Mesenchymal stem cell (in vitro differentiated cells and primary cell): ENCODE data around the gene TRIM36. TPM values are rescaled to one million over a fixed set of nuclear protein-coding genes. Genes with fewer than 3 reads are reported as not detected.

ENCODE experiments used
- DNase-seq: peaks from one replicate; pipeline ENCODE4 v3.0.0-alpha.2; 2013
- H2AFZ ChIP-seq: one replicate; pipeline ENCODE4 v1.6.1; 2013; ENCODE audit warnings: low read depth, mild to moderate bottlenecking, control low read depth, inconsistent platforms, low read length, moderate library complexity
- H2AK5ac ChIP-seq: 2 replicates; pipeline ENCODE4 v1.6.1; 2013; ENCODE audit warnings: low read length, moderate library complexity, mild to moderate bottlenecking, inconsistent platforms; ENCODE audit not compliant: severe bottlenecking
- H2BK120ac ChIP-seq: one replicate; pipeline ENCODE4 v1.6.1; 2013; ENCODE audit warnings: low read depth, mild to moderate bottlenecking, inconsistent platforms, low read length, moderate library complexity
- H2BK12ac ChIP-seq, 2 experiments: one replicate each; pipeline ENCODE4 v1.6.1; 2013; ENCODE audit warnings: inconsistent platforms in 2 of 2, low read length in 2 of 2, mild to moderate bottlenecking in 2 of 2, moderate library complexity in 2 of 2, control low read depth in 1 of 2
- H2BK15ac ChIP-seq: one replicate; pipeline ENCODE4 v1.6.1; 2013; ENCODE audit warnings: mild to moderate bottlenecking, low read depth, inconsistent platforms; ENCODE audit not compliant: poor library complexity, severe bottlenecking
- H2BK5ac ChIP-seq: 2 replicates; pipeline ENCODE4 v1.6.1; 2013; ENCODE audit warnings: low read depth, mild to moderate bottlenecking, low read length, control low read depth, inconsistent platforms; ENCODE audit not compliant: poor library complexity, severe bottlenecking
- H3K14ac ChIP-seq, 2 experiments: one replicate each; pipeline ENCODE4 v1.6.1; 2013; ENCODE audit warnings: inconsistent platforms in 2 of 2, low read length in 2 of 2, control low read depth in 1 of 2, mild to moderate bottlenecking in 1 of 2, moderate library complexity in 1 of 2
- H3K18ac ChIP-seq, 2 experiments: one replicate each; pipeline ENCODE4 v1.6.1; 2013; ENCODE audit warnings: inconsistent platforms in 2 of 2, low read length in 2 of 2, control low read depth in 1 of 2, low read depth in 1 of 2, mild to moderate bottlenecking in 1 of 2
- H3K23ac ChIP-seq, 2 experiments: one replicate each; pipeline ENCODE4 v1.6.1; 2013; ENCODE audit warnings: inconsistent platforms in 2 of 2, low read length in 2 of 2, mild to moderate bottlenecking in 2 of 2, moderate library complexity in 2 of 2, control low read depth in 1 of 2
- H3K27ac ChIP-seq: 2 replicates; pipeline ENCODE4 v1.5.1; 2013; ENCODE audit warnings: mild to moderate bottlenecking, moderate library complexity, low read length, control low read depth, inconsistent platforms; ENCODE audit not compliant: poor library complexity, severe bottlenecking
- H3K27me3 ChIP-seq, 2 experiments: 2 replicates each; pipeline versions ENCODE4 v1.6.1 to v1.7.0; 2013; ENCODE audit warnings: low read length in 2 of 2, mild to moderate bottlenecking in 2 of 2, moderate library complexity in 2 of 2, control low read depth in 1 of 2, inconsistent platforms in 1 of 2; ENCODE audit not compliant: control insufficient read depth in 1 of 2, insufficient read depth in 1 of 2
- H3K36me3 ChIP-seq, 2 experiments: 2 replicates each; pipeline versions ENCODE4 v1.6.1 to v1.7.0; 2013; ENCODE audit warnings: low read length in 2 of 2, control low read depth in 1 of 2, inconsistent platforms in 1 of 2, low read depth in 1 of 2, mild to moderate bottlenecking in 1 of 2; ENCODE audit not compliant: insufficient read depth in 2 of 2, control insufficient read depth in 1 of 2
- H3K4ac ChIP-seq, 2 experiments: one replicate each; pipeline ENCODE4 v1.6.1; 2013; ENCODE audit warnings: inconsistent platforms in 2 of 2, low read length in 2 of 2, mild to moderate bottlenecking in 2 of 2, moderate library complexity in 2 of 2, control low read depth in 1 of 2, low read depth in 1 of 2
- H3K4me1 ChIP-seq: 2 replicates; pipeline ENCODE4 v1.6.1; 2013; ENCODE audit warnings: low read depth, low read length, control low read depth; ENCODE audit not compliant: control insufficient read depth, insufficient read depth
- H3K4me2 ChIP-seq: 2 replicates; pipeline ENCODE4 v1.6.1; 2013; ENCODE audit warnings: low read length, mild to moderate bottlenecking, inconsistent platforms; ENCODE audit not compliant: poor library complexity, severe bottlenecking
- H3K4me3 ChIP-seq, 2 experiments: 2 replicates each; pipeline versions ENCODE4 v1.5.1 to v1.7.0; 2013; ENCODE audit warnings: low read length in 2 of 2, mild to moderate bottlenecking in 2 of 2, control low read depth in 1 of 2, low read depth in 1 of 2; ENCODE audit not compliant: insufficient read depth in 1 of 2
- H3K79me1 ChIP-seq: replicated peaks from 2 replicates; pipeline ENCODE4 v1.6.1; 2013; ENCODE audit warnings: mild to moderate bottlenecking, control low read depth, low read length, inconsistent platforms; ENCODE audit not compliant: poor library complexity, severe bottlenecking
- H3K9ac ChIP-seq: 2 replicates; pipeline ENCODE4 v1.7.0; 2013; ENCODE audit warnings: mild to moderate bottlenecking, low read length, moderate library complexity
- H3K9me3 ChIP-seq: 2 replicates; pipeline ENCODE4 v1.7.0; 2013; ENCODE audit warnings: mild to moderate bottlenecking, low read length; ENCODE audit not compliant: control insufficient read depth
- H4K8ac ChIP-seq: one replicate; pipeline ENCODE4 v1.6.1; 2013; ENCODE audit warnings: inconsistent platforms, mild to moderate bottlenecking, low read length, moderate library complexity
- H4K91ac ChIP-seq: one replicate; pipeline ENCODE4 v1.6.1; 2013; ENCODE audit warnings: mild to moderate bottlenecking, low read length, inconsistent platforms
- WGBS: methylation state at CpG from one replicate; pipeline ENCODE4 v1.1.7; 2013; ENCODE audit warnings: mixed read lengths; 5-methylcytosine and 5-hydroxymethylcytosine counted together
- polyA plus RNA-seq, 2 experiments: library from polyadenylated mRNA; stranded (reverse); fragments of 200-250 nt; gene quantifications; one replicate each; pipeline ENCODE4 v1.2.3, GENCODE V29; 2013

Gene TRIM36, protein sequence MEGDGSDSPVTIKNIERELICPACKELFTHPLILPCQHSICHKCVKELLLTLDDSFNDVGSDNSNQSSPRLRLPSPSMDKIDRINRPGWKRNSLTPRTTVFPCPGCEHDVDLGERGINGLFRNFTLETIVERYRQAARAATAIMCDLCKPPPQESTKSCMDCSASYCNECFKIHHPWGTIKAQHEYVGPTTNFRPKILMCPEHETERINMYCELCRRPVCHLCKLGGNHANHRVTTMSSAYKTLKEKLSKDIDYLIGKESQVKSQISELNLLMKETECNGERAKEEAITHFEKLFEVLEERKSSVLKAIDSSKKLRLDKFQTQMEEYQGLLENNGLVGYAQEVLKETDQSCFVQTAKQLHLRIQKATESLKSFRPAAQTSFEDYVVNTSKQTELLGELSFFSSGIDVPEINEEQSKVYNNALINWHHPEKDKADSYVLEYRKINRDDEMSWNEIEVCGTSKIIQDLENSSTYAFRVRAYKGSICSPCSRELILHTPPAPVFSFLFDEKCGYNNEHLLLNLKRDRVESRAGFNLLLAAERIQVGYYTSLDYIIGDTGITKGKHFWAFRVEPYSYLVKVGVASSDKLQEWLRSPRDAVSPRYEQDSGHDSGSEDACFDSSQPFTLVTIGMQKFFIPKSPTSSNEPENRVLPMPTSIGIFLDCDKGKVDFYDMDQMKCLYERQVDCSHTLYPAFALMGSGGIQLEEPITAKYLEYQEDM
- polyA plus RNA-seq (2013, experiment 1 of 2): 0.25 TPM
- polyA plus RNA-seq (2013, experiment 2 of 2): 0.40 TPM

GRCh38 chr5:115169487-115170133 is at the start of gene TRIM36:
TSS of gene TRIM36 (minus strand) at chr5:115169908. CDS start at chr5:115169634, 274 bp downstream.
- no peak within 1 kb of the TSS for H2BK5ac ChIP-seq
- peak within 1 kb of the TSS; percentile 2 for H4K8ac ChIP-seq
- H3K36me3 ChIP-seq: peaks cover 0 to 4% of the 10 kb centered on the region in 2 experiments
- no peak within 1 kb of the TSS for H2AK5ac ChIP-seq
- H3K4ac ChIP-seq: no peak within 1 kb of the TSS
- peak; percentile 88 for DNase-seq
- no peak within 1 kb of the TSS for H4K91ac ChIP-seq
- H3K14ac ChIP-seq: peak within 1 kb of the TSS in 1 of 2 experiments; percentile 96
- peaks cover 6 to 87% of the 10 kb centered on the region in 2 experiments for H3K27me3 ChIP-seq
- peaks cover 6% of the 10 kb centered on the region for H3K4me1 ChIP-seq
- H2BK12ac ChIP-seq: no peak within 1 kb of the TSS
- H3K79me1 ChIP-seq: peaks cover 17% of the 10 kb centered on the region
- peak within 1 kb of the TSS; percentile 73 to 91 for H3K4me3 ChIP-seq
- under 1% methylated on average over 37 of the region's 68 CpGs for WGBS
- H2BK120ac ChIP-seq: no peak within 1 kb of the TSS
- no peak within 1 kb of the TSS for H3K27ac ChIP-seq
- H2AFZ ChIP-seq: peak within 1 kb of the TSS; percentile 89
- H2BK15ac ChIP-seq: peak within 1 kb of the TSS; percentile 90
- peaks cover 8% of the 10 kb centered on the region for H3K9me3 ChIP-seq
- H3K23ac ChIP-seq: peak within 1 kb of the TSS in 1 of 2 experiments; percentile 94
- peak within 1 kb of the TSS in 1 of 2 experiments; percentile 96 for H3K18ac ChIP-seq
- H3K9ac ChIP-seq: peak within 1 kb of the TSS; percentile 74
- peak within 1 kb of the TSS; percentile 94 for H3K4me2 ChIP-seq

DNA sequence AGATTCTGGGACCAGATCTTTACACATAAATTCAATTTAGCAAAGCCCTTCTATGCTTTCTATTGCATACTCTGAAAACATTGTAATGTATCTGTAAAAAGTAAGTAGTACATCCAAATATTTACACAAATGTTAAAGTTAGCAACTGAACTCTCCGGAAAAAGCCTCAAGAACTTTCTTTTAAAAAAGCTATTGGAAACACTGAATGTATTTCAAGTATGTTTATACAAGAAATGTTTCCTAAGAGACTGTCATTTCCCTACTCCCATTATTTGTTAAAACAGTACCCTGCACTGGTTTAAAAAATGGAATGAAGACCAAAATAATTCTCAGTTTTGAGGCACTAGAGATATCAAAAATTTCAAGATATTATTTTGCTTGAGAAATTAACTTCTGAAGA is 44.8 kb upstream of the TRIM36 start:
- Histone ChIP-seq H4K8ac (no peak overlapping the region), H3K23ac (no peak overlapping the region), H2BK120ac (no peak overlapping the region), H3K14ac (no peak overlapping the region), H3K4me2 (no peak overlapping the region), H3K79me1 (peaks cover 7% of the 10 kb centered on the region), H2AK5ac (no peak overlapping the region), H3K27me3 (no peaks in the 10 kb centered on the region), H3K9me3 (no peaks in the 10 kb centered on the region), H3K27ac (no peak overlapping the region), H2BK15ac (no peak overlapping the region), H3K4ac (no peak overlapping the region), H2AFZ (no peak overlapping the region), H3K9ac (no peak overlapping the region), H4K91ac (no peak overlapping the region), H3K18ac (no peak overlapping the region), H3K4me3 (no peak overlapping the region), H3K36me3 (peaks cover 7 to 53% of the 10 kb centered on the region in 2 experiments), H2BK5ac (no peak overlapping the region), H3K4me1 (no peaks in the 10 kb centered on the region), H2BK12ac (no peak overlapping the region)
- no CpG with 5 or more reads among the region's 1 CpG for WGBS
- peak; percentile 69 for DNase-seq

DNA sequence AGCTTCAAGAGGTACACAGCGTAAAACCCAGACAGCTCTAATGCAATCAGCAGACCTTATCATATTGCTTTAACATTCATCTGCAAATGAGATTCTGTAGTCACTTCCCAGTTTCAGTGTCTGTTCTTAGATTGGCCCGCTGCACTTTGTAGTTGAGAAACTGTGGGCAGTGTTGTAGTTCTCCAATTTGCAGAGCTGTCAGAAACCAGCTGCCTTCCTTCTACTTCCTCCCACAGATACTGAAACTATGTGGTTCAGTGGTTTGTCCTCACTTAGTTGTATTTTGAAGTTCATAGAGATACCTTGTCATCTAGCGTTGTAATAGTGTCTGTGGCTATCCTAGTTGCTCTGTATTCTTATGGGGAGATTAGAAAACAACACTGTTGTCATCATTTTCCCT is 39.6 kb upstream of the TRIM36 start:
- H3K79me1 ChIP-seq: peaks cover 2% of the 10 kb centered on the region
- no peak overlapping the region for H3K14ac ChIP-seq
- H4K91ac ChIP-seq: no peak overlapping the region
- H3K4me1 ChIP-seq: no peaks in the 10 kb centered on the region
- H2BK120ac ChIP-seq: no peak overlapping the region
- H3K9me3 ChIP-seq: no peaks in the 10 kb centered on the region
- H3K27ac ChIP-seq: no peak overlapping the region
- H3K9ac ChIP-seq: no peak overlapping the region
- no peak overlapping the region for H3K4me3 ChIP-seq
- WGBS: 100% methylated on average over 3 of the region's 3 CpGs
- H3K27me3 ChIP-seq: no peaks in the 10 kb centered on the region
- no peak overlapping the region for H3K4me2 ChIP-seq
- H3K36me3 ChIP-seq: peaks cover 4 to 42% of the 10 kb centered on the region in 2 experiments
- no peak overlapping the region for H3K4ac ChIP-seq
- no peak overlapping the region for H3K18ac ChIP-seq
- no peak overlapping the region for H2AK5ac ChIP-seq
- no peak overlapping the region for H3K23ac ChIP-seq
- no peak overlapping the region for H2BK15ac ChIP-seq
- no peak overlapping the region for H4K8ac ChIP-seq
- H2AFZ ChIP-seq: no peak overlapping the region
- peak; percentile 57 for DNase-seq
- H2BK5ac ChIP-seq: no peak overlapping the region
- no peak overlapping the region for H2BK12ac ChIP-seq

DNA sequence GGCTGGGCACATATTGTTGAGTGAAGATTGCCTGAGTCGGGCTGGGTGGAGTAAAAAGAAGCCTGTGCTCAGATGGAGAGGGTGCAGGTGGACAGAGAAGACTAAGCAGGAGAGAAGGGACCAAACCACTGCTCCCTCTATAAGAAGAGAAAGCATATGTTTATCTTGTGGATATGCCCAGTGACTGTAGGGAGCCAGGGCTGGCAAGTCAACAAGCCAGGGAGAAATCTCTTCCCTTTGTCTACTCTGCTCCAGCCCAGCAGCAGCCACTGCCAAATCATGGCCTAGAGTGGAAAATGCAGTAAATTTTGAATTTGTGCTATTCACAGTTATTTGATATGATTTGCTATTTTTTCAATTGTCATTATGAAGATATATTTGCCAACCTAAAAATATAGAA is 33.2 kb upstream of the TRIM36 start:
- H2BK12ac ChIP-seq: no peak overlapping the region
- no peak overlapping the region for H3K4me2 ChIP-seq
- H3K27ac ChIP-seq: no peak overlapping the region
- no peak overlapping the region for H4K8ac ChIP-seq
- peaks cover 2 to 11% of the 10 kb centered on the region in 2 experiments for H3K36me3 ChIP-seq
- no peak overlapping the region for H2BK120ac ChIP-seq
- no peak overlapping the region for H4K91ac ChIP-seq
- no peak overlapping the region for H3K9ac ChIP-seq
- no peaks in the 10 kb centered on the region for H3K27me3 ChIP-seq
- no peak for DNase-seq
- no peak overlapping the region for H3K4me3 ChIP-seq
- H3K18ac ChIP-seq: no peak overlapping the region
- H2BK15ac ChIP-seq: no peak overlapping the region
- H2BK5ac ChIP-seq: no peak overlapping the region
- H3K4me1 ChIP-seq: no peaks in the 10 kb centered on the region
- no peaks in the 10 kb centered on the region for H3K9me3 ChIP-seq
- no peak overlapping the region for H3K14ac ChIP-seq
- H2AK5ac ChIP-seq: no peak overlapping the region
- WGBS: 92% methylated on average over 1 of the region's 1 CpG
- H3K79me1 ChIP-seq: no peaks in the 10 kb centered on the region
- no peak overlapping the region for H2AFZ ChIP-seq
- no peak overlapping the region for H3K4ac ChIP-seq
- H3K23ac ChIP-seq: no peak overlapping the region
